A549 (cell line): ENCODE measurements around the gene PNPO.

Source experiments
- CEBPB ChIP-seq, 2 experiments: fragments of >200 bp in 1 of 2; sonication (Bioruptor Twin) in 1 of 2; formaldehyde crosslinking in 1 of 2; IDR thresholded peaks; 2 replicates each; pipeline ENCODE4 v1.6.1; 2012 to 2016
- JUN ChIP-seq, 2 experiments: fragments of >200 bp; sonication (Bioruptor Twin); formaldehyde crosslinking; IDR thresholded peaks; 2 replicates in 1 of 2; 3 replicates in 1 of 2; pipeline ENCODE4 v1.6.1; 2016 to 2017
- MAFK ChIP-seq: fragments of 450-650 bp; IDR thresholded peaks from 2 replicates; pipeline ENCODE4 v1.6.1; 2014; ENCODE audit not compliant: partially characterized antibody
- POLR2A ChIP-seq: IDR thresholded peaks from 2 replicates; pipeline ENCODE4 v1.6.1; 2012; ENCODE audit warnings: mild to moderate bottlenecking, low read length
- POLR2AphosphoS2 ChIP-seq: conservative IDR thresholded peaks from 2 replicates; pipeline ENCODE4 v1.6.1; 2012; ENCODE audit warnings: low read length, improper control_type of control experiment, inconsistent platforms
- RAD21 ChIP-seq, 2 experiments: fragments of >200 bp in 1 of 2; sonication (Bioruptor Twin) in 1 of 2; formaldehyde crosslinking in 1 of 2; IDR thresholded peaks in 1 of 2; conservative IDR thresholded peaks in 1 of 2; 2 replicates in 1 of 2; 3 replicates in 1 of 2; pipeline ENCODE4 v1.6.1; 2012 to 2018; ENCODE audit warnings: inconsistent platforms in 1 of 2
- SMC3 ChIP-seq: fragments of >200 bp; sonication (Bioruptor Twin); formaldehyde crosslinking; IDR thresholded peaks from 3 replicates; pipeline ENCODE4 v1.6.1; 2018; ENCODE audit warnings: inconsistent platforms
- SREBF2 ChIP-seq: fragments of 450-650 bp; IDR thresholded peaks from 2 replicates; pipeline ENCODE4 v1.6.1; 2014; ENCODE audit warnings: mild to moderate bottlenecking, moderate library complexity
- TP53 ChIP-seq: fragments of 250-450 bp; sonication (Bioruptor Pico); IDR thresholded peaks from 2 replicates; pipeline ENCODE4 v1.5.0; 2021; ENCODE audit warnings: mild to moderate bottlenecking, moderate library complexity
- TF ChIP-seq, protein P1 (sequence below): fragments of >200 bp; sonication (Bioruptor Twin); formaldehyde crosslinking; IDR thresholded peaks from 3 replicates; pipeline ENCODE4 v1.5.1; 2016
- TF ChIP-seq, protein P2 (sequence below): fragments of 450-650 bp; IDR thresholded peaks from 2 replicates; pipeline ENCODE4 v1.6.1; 2014; ENCODE audit warnings: antibody characterized with exemption

DNA sequence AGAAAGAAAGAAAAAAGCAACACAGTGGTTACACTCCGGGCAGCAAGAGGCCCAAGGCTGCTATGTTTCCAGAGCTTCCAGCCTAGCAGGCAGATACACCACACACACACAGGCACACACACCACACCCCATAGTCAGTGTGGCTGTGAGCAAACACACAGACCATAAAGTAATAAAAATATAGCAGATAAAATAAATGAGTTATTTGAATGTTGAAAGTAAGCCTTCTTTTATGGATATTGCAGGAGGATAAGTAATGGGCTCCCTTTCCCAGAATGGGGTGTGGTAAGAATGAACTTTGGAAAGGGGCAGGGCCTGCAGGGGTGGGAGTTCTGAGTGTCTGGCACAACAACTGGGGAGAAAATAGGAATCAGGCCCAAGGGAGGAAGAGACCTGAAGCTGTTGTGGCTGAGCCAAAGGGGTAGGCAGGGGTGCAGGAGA, 24.7 kb downstream of the PNPO start:
- TF ChIP-seq, protein P1, sequence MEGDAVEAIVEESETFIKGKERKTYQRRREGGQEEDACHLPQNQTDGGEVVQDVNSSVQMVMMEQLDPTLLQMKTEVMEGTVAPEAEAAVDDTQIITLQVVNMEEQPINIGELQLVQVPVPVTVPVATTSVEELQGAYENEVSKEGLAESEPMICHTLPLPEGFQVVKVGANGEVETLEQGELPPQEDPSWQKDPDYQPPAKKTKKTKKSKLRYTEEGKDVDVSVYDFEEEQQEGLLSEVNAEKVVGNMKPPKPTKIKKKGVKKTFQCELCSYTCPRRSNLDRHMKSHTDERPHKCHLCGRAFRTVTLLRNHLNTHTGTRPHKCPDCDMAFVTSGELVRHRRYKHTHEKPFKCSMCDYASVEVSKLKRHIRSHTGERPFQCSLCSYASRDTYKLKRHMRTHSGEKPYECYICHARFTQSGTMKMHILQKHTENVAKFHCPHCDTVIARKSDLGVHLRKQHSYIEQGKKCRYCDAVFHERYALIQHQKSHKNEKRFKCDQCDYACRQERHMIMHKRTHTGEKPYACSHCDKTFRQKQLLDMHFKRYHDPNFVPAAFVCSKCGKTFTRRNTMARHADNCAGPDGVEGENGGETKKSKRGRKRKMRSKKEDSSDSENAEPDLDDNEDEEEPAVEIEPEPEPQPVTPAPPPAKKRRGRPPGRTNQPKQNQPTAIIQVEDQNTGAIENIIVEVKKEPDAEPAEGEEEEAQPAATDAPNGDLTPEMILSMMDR, result no peak
- TF ChIP-seq SREBF2 (no peak), POLR2A (no peak), SMC3 (no peak), JUN (IDR thresholded peaks at IDR 0.05) (no peak), CEBPB (IDR thresholded peaks at IDR 0.05) (no peak), TP53 (CRISPR knock-in tag) (no peak), RAD21 (conservative IDR thresholded peaks at IDR 0.05 in 1 of 2, IDR thresholded peaks at IDR 0.05 in 1 of 2) (no peak), MAFK (no peak), POLR2AphosphoS2 (no peak)
- TF ChIP-seq, protein P2, sequence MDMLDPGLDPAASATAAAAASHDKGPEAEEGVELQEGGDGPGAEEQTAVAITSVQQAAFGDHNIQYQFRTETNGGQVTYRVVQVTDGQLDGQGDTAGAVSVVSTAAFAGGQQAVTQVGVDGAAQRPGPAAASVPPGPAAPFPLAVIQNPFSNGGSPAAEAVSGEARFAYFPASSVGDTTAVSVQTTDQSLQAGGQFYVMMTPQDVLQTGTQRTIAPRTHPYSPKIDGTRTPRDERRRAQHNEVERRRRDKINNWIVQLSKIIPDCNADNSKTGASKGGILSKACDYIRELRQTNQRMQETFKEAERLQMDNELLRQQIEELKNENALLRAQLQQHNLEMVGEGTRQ, result no peak
